ENCODE measurements around the gene HDAC4.

DNA sequence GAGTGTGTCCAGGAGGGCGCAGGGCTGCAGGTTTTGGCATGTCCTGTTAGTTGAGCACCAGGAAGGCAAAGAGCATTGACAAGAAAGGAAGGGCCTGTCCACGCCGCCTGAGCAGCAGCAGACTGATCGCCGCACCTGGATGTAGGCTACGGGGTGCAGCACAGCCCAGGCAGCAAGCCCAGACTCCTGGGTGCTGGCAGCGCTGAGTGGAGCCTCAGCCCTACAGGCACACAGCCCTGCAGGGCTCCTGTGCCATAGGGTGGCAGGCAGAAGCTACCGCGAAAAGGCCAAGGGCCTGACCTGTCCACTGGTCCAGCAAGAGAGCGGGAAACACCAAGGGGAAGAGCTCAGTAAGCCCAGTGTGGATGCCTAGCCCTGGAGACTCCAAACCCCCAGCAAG, 198.0 kb downstream of the HDAC4 start:
- TF ChIP-seq, protein P1, sequence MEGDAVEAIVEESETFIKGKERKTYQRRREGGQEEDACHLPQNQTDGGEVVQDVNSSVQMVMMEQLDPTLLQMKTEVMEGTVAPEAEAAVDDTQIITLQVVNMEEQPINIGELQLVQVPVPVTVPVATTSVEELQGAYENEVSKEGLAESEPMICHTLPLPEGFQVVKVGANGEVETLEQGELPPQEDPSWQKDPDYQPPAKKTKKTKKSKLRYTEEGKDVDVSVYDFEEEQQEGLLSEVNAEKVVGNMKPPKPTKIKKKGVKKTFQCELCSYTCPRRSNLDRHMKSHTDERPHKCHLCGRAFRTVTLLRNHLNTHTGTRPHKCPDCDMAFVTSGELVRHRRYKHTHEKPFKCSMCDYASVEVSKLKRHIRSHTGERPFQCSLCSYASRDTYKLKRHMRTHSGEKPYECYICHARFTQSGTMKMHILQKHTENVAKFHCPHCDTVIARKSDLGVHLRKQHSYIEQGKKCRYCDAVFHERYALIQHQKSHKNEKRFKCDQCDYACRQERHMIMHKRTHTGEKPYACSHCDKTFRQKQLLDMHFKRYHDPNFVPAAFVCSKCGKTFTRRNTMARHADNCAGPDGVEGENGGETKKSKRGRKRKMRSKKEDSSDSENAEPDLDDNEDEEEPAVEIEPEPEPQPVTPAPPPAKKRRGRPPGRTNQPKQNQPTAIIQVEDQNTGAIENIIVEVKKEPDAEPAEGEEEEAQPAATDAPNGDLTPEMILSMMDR (IDR thresholded peaks at IDR 0.05; ENCODE audit: insufficient read depth, low read length), result no peak
- TF ChIP-seq POLR2AphosphoS5 (IDR thresholded peaks at IDR 0.05; ENCODE audit: low read depth), result no peak
- no peak for TF ChIP-seq SPI1 (IDR thresholded peaks at IDR 0.05; ENCODE audit: borderline replicate concordance, low read depth)
- no peak for TF ChIP-seq GABPA (IDR thresholded peaks at IDR 0.05; ENCODE audit: low read depth)

Measured in HL-60 (cell line).